ENCODE data around the gene FAM168A.

DNA sequence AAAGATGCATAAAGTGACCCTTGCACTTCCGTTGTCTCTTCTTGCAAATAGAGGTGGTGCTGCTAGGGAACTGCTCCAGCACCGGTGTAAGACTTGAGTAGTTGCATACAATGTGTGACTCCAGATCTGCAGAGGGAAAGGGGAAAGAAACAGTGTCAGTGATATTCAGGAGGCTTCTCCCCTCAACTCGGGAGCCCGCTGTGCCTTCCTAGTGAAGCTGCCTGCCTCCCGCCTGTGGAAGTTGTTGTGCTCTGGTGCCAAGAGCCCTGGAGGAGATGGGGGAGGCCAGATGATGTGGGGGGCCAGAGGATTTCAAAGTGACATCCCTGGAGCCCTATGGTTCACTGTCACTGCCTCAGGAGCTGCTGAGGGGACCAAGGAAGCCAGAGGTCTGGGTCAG, 191.3 kb downstream of the FAM168A start:
- TF ChIP-seq CTCF (IDR thresholded peaks at IDR 0.05; ENCODE audit: low read length) (no peak), EZH2 (optimal IDR thresholded peaks at IDR 0.05; ENCODE audit: low read depth, low read length) (no peak), EZH2phosphoT487 (IDR thresholded peaks at IDR 0.05; ENCODE audit: low read length) (no peak)
